ENCODE results near the gene ECT2L.

DNA sequence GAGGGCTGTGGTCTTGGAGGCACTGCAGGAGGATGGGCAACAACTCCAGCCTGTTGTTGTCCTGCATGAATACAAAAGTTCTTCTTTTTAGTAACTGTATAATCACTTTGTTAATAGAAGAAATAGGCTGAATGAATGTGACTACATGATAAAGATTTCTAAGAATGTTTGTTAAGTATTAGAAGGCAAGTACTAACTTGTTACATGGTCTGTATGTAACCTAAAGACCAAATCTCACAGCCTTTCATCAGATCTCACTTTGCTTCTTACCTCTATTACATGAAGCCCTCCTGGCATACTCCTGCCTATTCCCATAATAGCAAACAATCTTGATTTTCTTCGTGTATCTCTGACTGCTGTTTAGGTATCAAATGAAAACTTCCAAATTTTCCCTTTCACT, 118.8 kb downstream of the ECT2L start:
- TF ChIP-seq POLR2A (IDR thresholded peaks at IDR 0.05; ENCODE audit: low read depth, low read length) (no peak), POLR2AphosphoS5 (IDR thresholded peaks at IDR 0.05; ENCODE audit: low read depth, low read length) (no peak), TAF1 (IDR thresholded peaks at IDR 0.05; ENCODE audit: low read depth, low read length) (no peak), SPI1 (IDR thresholded peaks at IDR 0.05; ENCODE audit: low read depth, low read length) (no peak), POU2F2 (IDR thresholded peaks at IDR 0.05; ENCODE audit: low read depth, low read length) (no peak)

All from GM12891 (cell line).